ENCODE measurements around the gene GLRA2. TPM values are rescaled to one million over a fixed set of nuclear protein-coding genes. Genes with fewer than 3 reads are reported as not detected.

The GLRA2 gene
- total RNA-seq, 4 donors from 2014 or later = not detected

GRCh38 chrX:14694611-14695010, 165.3 kb downstream of the GLRA2 start:
- ATAC-seq (ENCODE audit: low FRiP score) = no peak
- no peak for DNase-seq (ENCODE audit: low spot score)
- no peak for TF ChIP-seq CTCF (IDR thresholded peaks at IDR 0.05)

GRCh38 chrX:14697451-14697850, 168.1 kb downstream of the GLRA2 start:
- no peak for ATAC-seq (ENCODE audit: low FRiP score)
- TF ChIP-seq CTCF (IDR thresholded peaks at IDR 0.05) = no peak
- DNase-seq (ENCODE audit: low spot score) = no peak

GRCh38 chrX:14698790-14699189, 169.5 kb downstream of the GLRA2 start:
- DNase-seq (ENCODE audit: low spot score) (no peak), ATAC-seq (ENCODE audit: low FRiP score) (no peak)
- no peak for TF ChIP-seq CTCF (IDR thresholded peaks at IDR 0.05)

GRCh38 chrX:14700982-14701381, 171.6 kb downstream of the GLRA2 start:
- no peak for DNase-seq (ENCODE audit: low spot score)
- no peak for TF ChIP-seq CTCF (IDR thresholded peaks at IDR 0.05)
- ATAC-seq (ENCODE audit: low FRiP score) = no peak

GRCh38 chrX:14702145-14702544, 172.8 kb downstream of the GLRA2 start:
- ATAC-seq (ENCODE audit: low FRiP score) (no peak), DNase-seq (ENCODE audit: low spot score) (no peak)
- no peak for TF ChIP-seq CTCF (IDR thresholded peaks at IDR 0.05)

GRCh38 chrX:14712096-14712495, 182.8 kb downstream of the GLRA2 start:
- TF ChIP-seq CTCF (IDR thresholded peaks at IDR 0.05) = no peak
- no peak for ATAC-seq (ENCODE audit: low FRiP score)

GRCh38 chrX:14717949-14718348, 188.6 kb downstream of the GLRA2 start:
- ATAC-seq (ENCODE audit: low FRiP score) = no peak
- TF ChIP-seq CTCF (IDR thresholded peaks at IDR 0.05) = no peak
- DNase-seq (ENCODE audit: low spot score) = no peak

More at GRCh38 chrX:14712096-14712495, 182.8 kb downstream of the GLRA2 start:
- no peak for DNase-seq (ENCODE audit: low spot score)
